Cerebellar cortex (tissue), 1 donor: Measurements from ENCODE around the gene PLEKHG5.

Source experiments
- DNase-seq: peaks from one replicate; pipeline ENCODE4 v3.0.0-alpha.2; 2015; ENCODE audit warnings: low spot score

Gene PLEKHG5

GRCh38 chr1:6510493-6510892 is 19.0 kb upstream of the PLEKHG5 start:
- no peak for DNase-seq

DNA sequence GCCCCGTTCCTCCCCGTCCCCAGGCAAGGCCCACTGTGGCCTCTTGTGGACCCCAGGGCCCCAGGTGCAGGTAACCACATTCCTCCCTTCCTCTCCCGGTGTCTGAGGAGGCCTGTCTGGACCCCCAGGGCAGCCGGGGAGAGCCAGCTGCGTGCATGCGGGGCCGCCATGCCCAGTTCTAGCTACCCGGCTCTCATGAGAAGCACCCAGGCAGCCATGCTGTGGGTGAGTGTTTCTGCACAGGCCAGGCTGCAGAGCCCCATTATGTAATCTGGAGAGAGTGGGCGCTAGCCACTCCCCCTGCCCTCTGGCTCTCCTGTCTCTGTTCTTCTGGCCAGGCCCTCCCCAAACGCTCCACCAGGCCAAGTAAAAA is 18.4 kb upstream of the PLEKHG5 start:
- peak; percentile 34 for DNase-seq

DNA sequence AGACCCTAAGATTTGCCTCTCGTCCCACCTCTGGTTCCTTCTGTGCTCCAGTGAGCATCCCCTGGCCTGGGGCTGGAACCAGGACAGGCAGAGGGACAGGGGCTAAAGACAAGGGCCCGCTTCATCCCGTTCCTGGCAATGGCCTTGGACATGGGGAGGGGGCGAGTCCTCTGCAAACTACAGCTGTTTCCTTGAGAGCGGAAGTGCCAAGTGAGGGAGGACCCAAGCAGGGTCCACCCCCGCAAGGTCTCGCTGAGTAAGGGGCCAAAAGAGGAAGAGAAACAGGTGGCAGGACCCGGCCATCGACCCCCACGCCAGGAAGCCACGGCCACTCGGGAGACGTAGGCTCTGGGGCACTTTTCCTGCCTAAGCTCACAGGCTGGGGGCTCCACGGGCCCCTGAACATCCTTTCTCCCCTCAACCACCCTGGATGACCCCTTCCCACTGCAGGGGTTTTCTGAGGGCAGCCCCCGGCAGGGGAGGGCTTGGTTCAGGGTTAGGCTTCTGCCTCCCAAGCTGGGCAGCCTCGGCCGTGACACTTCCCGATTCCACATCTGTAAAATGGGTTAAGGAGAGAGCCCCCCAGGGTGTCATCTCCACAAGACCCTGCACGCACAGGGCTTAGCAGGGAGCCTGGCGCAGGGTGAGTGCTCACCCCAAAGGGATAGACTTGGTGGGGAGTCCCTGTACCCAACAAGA is 17.9 kb upstream of the PLEKHG5 start:
- no peak for DNase-seq

GRCh38 chr1:6508816-6509189 is 17.3 kb upstream of the PLEKHG5 start:
- DNase-seq, result no peak

DNA sequence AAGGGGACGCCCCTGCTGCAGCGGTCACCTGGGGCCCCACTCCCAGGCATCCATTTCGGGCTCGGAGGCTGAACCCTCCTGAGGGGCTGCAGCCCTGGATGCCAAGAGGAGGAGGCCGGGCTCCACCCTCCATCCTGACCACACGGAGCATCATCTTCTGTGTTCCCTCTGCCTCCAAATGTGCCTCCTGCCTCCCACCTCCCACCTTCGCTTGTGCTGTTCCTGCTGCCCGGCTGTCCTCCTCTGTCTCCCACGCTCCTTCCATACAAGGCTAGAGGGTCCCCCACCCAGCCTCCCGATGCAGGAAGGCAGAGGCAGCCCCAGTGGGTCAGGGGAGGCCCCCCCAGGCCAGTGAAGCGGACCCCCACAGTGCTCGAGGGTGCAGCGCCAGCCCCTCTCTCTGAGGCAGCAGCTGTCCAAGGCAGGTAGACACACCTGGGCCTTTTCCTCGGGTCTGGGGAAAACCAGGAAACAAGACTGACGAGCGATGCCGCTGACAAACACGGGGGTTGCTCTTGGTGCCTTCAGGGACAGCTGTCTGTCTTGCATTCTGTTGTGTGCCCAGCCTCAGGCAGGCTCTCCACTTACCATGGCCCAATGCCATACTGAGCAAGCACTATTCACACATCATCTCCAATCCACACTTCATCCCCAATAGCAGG is 16.8 kb upstream of the PLEKHG5 start:
- peak; percentile 68 for DNase-seq

- DNase-seq, result peak; percentile 93
These were observed 16.0 kb upstream of the PLEKHG5 start for GRCh38 chr1:6507461-6507911.

GRCh38 chr1:6507037-6507428 is 15.6 kb upstream of the PLEKHG5 start:
- no peak for DNase-seq

DNA sequence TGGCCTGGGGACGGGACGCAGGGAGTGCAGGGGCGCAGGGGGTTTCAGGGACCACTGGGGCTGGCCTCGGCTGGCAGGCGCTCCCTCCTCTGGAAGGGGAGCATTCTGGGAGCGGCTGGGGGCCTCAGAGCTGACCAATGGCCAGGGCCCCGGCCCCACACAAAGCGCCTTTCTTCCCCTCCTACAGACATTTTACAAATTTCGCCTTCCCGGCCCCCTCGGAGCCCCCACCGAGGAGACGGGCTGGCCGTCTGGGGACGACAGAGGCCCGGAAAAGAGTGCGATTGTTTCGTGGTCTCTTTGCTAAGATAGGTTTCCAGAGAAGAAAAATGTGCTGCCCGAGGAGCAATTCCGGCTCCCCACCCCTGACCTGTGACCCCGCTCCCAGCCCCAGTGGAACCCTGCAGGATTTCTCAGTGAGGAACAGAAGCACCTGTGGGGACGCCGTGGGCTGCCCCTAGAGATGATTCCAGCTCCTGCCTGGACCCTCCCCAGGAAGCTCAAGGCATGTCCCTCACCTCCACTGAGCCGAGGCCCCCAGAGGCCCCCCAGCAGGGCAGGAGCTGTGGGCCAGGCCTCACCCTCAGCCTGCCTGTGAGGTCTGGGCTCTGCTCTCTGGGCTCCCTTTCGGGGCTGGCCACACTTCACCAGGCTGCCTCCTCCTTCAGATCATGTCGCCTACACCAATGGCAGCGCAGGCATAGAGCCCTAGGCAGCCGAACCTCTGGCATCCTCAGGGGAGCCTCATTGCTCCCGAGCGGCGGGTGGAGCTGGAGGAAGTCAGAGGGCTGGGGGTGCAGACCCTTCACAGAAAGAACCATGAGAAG is 15.0 kb upstream of the PLEKHG5 start:
- DNase-seq, result no peak

DNA sequence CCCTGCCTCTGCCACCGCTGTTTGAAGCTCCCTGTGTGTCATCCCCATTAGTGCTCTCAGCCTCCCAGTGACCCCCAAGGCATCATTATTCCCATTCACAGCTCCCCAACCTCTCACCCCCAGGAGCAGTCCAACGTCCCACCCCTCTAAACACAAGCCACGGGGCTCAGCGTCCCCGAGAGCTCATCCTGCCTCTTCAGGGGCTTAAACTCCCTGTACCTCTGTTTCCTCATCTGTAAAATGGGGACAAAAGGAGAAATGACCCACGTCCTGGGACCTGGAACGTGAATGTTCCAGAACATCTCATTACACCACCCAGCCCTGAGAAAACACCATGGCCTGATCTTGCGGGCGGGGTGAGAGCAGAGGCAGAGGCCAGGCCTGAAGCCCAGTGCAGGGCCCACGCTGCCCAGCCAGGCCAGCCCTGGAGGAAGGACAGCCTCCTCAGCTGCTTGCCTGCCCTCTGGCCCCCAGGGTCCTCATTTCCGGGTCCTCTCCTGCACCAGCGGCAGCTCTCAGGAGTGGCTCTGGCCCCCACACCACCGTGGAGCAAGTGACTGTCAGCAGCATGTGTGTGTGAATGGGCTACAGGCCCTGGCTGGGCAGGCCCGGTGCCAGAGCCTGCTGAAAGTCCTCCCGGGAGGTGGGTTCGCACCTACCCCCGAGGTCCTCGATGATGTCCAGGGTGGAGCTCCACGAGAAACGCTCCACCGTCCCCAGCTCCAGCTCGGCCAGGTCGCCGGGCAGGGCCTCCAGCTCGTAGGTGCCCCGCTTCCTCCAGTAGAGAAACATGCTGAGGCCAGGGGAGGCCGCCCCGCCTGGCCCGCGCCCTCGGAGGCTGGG is 14.1 kb upstream of the PLEKHG5 start:
- DNase-seq, result no peak

DNA sequence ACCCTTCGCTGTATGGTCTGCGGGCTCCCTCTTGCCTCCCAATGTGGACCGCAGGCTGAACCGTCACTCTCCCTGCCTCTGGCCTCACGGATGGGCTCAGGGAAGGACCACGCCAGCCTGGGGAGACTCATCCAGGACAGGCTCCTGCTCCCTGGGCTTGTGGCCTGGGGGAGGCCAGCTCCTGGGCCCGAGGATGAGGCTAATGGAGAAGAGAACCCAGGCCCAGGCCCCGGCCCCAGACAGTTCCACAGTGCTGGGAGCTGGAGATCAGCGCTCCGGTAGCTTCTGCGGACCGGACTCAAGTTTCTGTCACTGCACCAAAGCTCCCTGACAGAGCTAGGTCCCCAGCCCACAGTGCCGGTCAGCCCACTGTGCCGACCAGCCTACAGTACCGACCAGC is 13.4 kb upstream of the PLEKHG5 start:
- no peak for DNase-seq

- no peak for DNase-seq
These were observed 12.6 kb upstream of the PLEKHG5 start for GRCh38 chr1:6503884-6504602.

GRCh38 chr1:6502000-6502891 is 10.8 kb upstream of the PLEKHG5 start:
- DNase-seq, result no peak

- no peak for DNase-seq
These were observed 9.9 kb upstream of the PLEKHG5 start for GRCh38 chr1:6501279-6501813.

DNA sequence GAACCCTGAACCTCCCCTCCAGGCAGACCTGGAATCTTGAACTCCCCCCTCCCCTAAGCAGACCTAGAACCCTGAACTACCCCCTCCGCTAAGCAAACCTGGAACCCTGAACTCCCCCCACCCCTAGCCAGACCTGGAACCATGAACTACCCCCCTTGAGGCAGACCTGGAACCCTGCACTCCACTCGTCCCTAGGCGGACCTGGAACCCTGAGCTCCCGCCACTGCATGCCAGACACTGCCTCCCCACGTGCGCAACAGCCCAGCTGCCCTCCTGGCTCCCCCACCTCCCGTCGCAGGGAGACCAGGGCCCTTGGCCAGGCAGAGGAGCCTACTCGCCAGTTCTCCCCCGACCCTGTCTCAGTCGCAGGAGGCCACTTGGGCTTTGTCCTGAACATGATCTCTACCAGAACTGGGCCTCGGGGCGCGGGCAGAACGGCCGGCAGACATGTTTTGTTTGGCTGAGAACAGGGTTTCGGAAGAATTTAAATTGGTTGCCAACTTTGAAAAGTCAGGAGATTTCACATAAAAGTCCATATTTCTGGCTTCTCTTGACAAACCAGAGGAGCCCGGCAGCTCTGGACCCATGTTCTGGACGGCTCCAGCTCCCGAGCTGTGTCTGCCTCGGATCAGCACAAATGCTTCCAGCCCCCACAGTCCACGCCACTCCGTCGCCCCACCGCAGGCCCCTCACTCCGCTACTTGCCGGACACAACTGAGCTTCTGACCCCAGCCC is 9.2 kb upstream of the PLEKHG5 start:
- DNase-seq, result no peak

- DNase-seq, result no peak
These were observed 7.8 kb upstream of the PLEKHG5 start for GRCh38 chr1:6499296-6499695.

GRCh38 chr1:6498576-6499111 is 7.2 kb upstream of the PLEKHG5 start:
- peak; percentile 17 for DNase-seq

DNA sequence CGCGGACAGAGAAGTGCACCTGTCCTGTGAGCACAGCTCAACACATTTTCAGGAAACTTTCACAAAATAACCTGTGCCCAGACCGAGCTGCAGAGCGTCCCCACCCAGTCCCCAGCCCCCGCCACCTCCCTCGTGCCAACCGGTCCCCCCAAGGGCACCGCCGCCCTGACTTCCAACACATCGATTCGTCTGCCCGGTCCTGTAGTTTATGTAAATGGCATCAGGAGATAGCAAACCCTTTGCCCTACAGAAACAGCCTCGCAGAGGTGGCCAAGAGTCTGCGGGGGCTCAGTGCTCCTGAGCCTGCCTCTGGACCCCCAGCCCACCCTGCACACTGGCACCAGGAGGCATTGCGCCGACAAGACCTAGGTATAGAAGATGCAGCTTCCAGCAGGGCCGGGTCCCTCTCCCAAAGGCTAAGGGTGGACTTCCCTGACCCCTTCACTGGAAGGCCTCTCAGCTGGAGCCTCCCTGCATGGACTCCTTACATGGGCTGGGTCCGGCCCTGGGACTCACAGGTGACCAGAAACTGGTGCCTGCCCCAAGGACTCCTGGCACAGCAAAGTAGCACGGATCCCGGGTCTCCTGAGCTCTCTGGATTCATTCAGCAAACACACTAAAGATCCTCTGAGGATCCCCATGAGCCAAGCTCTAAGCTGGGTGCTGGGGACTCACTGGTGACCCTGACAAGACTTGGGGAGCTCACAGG is 6.6 kb upstream of the PLEKHG5 start:
- DNase-seq, result no peak

DNA sequence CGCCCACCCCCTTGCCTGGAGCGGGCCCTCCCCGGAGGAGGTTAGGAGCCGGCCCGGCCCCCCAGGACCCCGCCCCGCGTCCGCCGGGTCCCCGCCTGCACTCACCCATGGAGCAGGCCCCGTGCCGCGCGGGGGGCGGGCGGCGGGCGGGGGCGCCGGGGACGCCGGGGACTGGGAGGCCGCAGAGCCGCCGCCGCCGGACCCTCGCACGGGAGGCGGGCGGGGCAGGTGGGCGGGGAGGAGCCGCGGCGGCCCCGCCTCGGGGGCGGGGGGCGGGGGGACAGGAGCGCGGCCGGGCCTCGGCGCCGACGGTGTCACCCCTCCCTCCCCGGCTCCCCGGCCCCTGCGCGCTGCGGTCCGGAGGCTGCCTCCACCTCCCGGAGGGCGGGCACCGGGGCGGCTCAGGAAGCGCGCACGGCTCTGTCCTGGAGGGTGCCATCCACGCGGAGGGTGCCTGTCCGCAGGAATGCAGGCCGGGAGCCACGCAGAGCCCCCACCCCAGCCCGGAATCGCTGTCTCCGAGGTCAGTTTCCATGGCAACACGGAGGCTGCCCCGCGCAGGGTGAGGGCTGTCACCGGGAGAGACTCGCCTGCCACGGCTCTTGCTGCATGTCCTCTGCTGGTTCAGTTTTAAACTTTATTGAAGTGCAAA is 5.9 kb upstream of the PLEKHG5 start:
- peak; percentile 75 for DNase-seq
